ENCODE results near the gene LAMA2. TPM values are rescaled to one million over a fixed set of nuclear protein-coding genes. Genes with fewer than 3 reads are reported as not detected.

Gene LAMA2
- total RNA-seq, 1 experiment from 2014 or later: 4.2 TPM

DNA sequence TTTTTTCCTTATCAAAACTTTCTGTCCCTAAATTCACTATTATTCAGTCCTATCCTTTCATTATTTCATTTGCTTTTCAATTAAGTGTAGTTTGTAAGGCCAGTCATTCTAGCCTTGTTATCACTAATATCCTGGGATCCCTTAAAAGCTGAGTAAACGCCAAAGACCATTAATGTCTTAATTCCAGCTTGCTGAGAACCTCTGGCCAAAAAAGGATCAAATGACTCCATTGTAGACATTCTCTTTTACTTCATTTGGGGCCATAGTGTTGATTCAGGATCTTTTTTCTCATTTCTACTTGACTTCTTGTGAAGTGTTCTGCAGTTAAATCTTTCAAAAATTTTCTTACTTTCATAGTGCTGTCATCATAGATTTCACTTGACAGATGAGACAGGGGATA, 379.7 kb downstream of the LAMA2 start:
- Histone ChIP-seq H2BK120ac (ENCODE audit: low read depth, low read length, poor library complexity, severe bottlenecking) (no peak overlapping the region), H4K20me1 (ENCODE audit: control insufficient read depth, insufficient read depth, insufficient read length) (no peaks in the 10 kb centered on the region), H3T11ph (ENCODE audit: low read length) (no peak overlapping the region), H3K23ac (ENCODE audit: insufficient read length, low read depth, low read length) (no peak overlapping the region), H2AFZ (ENCODE audit: low read length) (no peak overlapping the region), H2BK15ac (ENCODE audit: low read depth, low read length) (no peak overlapping the region), H3K27ac (ENCODE audit: insufficient read length, low read depth, low read length) (no peak overlapping the region), H3K79me2 (ENCODE audit: insufficient read depth, low read length) (no peaks in the 10 kb centered on the region), H3K4ac (ENCODE audit: low read depth, low read length) (no peak overlapping the region), H4K5ac (ENCODE audit: insufficient read length, low read depth, low read length) (no peak overlapping the region), H2AK5ac (ENCODE audit: insufficient read length, low read length) (no peak overlapping the region), H3K9me3 (ENCODE audit: control insufficient read depth, low read depth, low read length) (no peaks in the 10 kb centered on the region), H3K9ac (ENCODE audit: extremely low read depth, insufficient read length, low read length) (no peak overlapping the region), H3K18ac (ENCODE audit: insufficient read length, low read depth, low read length) (no peak overlapping the region), H2BK12ac (ENCODE audit: insufficient read length, low read depth, low read length) (no peak overlapping the region), H3K4me2 (ENCODE audit: insufficient read depth, insufficient read length, low read length) (no peak overlapping the region), H3K4me1 (ENCODE audit: insufficient read depth, low read length) (no peaks in the 10 kb centered on the region), H4K8ac (replicated peaks; ENCODE audit: insufficient read length, low read depth, low read length) (no peak overlapping the region), H2BK5ac (ENCODE audit: insufficient read length, low read length) (no peak overlapping the region), H3K14ac (ENCODE audit: insufficient read depth, low read length) (no peak overlapping the region), H4K91ac (ENCODE audit: insufficient read length, low read depth, low read length) (no peak overlapping the region), H2BK20ac (ENCODE audit: low read depth, low read length, poor library complexity, severe bottlenecking) (no peak overlapping the region), H3K27me3 (ENCODE audit: insufficient read depth, low read length) (no peaks in the 10 kb centered on the region), H3K56ac (ENCODE audit: insufficient read length, low read depth, low read length) (no peak overlapping the region), H3K79me1 (ENCODE audit: insufficient read depth, low read depth, low read length, poor library complexity, severe bottlenecking) (no peaks in the 10 kb centered on the region), H3K23me2 (ENCODE audit: insufficient read length, low read depth, low read length, poor library complexity, severe bottlenecking) (no peaks in the 10 kb centered on the region)
- TF ChIP-seq, protein P1, sequence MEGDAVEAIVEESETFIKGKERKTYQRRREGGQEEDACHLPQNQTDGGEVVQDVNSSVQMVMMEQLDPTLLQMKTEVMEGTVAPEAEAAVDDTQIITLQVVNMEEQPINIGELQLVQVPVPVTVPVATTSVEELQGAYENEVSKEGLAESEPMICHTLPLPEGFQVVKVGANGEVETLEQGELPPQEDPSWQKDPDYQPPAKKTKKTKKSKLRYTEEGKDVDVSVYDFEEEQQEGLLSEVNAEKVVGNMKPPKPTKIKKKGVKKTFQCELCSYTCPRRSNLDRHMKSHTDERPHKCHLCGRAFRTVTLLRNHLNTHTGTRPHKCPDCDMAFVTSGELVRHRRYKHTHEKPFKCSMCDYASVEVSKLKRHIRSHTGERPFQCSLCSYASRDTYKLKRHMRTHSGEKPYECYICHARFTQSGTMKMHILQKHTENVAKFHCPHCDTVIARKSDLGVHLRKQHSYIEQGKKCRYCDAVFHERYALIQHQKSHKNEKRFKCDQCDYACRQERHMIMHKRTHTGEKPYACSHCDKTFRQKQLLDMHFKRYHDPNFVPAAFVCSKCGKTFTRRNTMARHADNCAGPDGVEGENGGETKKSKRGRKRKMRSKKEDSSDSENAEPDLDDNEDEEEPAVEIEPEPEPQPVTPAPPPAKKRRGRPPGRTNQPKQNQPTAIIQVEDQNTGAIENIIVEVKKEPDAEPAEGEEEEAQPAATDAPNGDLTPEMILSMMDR (conservative IDR thresholded peaks at IDR 0.05): no peak
- Mint-ChIP-seq H3K27me3 (ENCODE audit: low read depth) (no peaks in the 10 kb centered on the region), H3K4me1 (peaks cover 3% of the 10 kb centered on the region in 2 experiments; a peak in 3 of 4 replicates), H3K4me3 (no peak overlapping the region), H3K9me3 (no peaks in the 10 kb centered on the region), H3K27ac (no peak overlapping the region), H3K36me3 (ENCODE audit: insufficient read depth in 1 of 3, low read depth in 3 of 3) (no peaks in the 10 kb centered on the region)
- DNase-seq: no peak
- WGBS (ENCODE audit: extremely low coverage, insufficient read length, low lambda C conversion rate): no CpG with 5 or more reads among the region's 1 CpG
